H1 (cell line): ENCODE measurements around the gene MYO5B.

ENCODE experiments used
- POLR2A ChIP-seq, 2 experiments: IDR thresholded peaks; 1 replicate in 1 of 2; 2 replicates in 1 of 2; pipeline ENCODE4 v1.6.1; 2011; ENCODE audit warnings: low read depth in 2 of 2, low read length in 2 of 2, mild to moderate bottlenecking in 2 of 2; ENCODE audit errors: control extremely low read depth in 1 of 2
- SAP30 ChIP-seq: fragments of 300-600 bp; sonication (generic); IDR thresholded peaks from 2 replicates; pipeline ENCODE4 v1.7.1; 2012; ENCODE audit warnings: low read length, moderate library complexity, mild to moderate bottlenecking, inconsistent platforms; ENCODE audit not compliant: insufficient read depth, insufficient replicate concordance
- SUZ12 ChIP-seq: fragments of 200-600 bp; sonication (generic); IDR thresholded peaks from 2 replicates; pipeline ENCODE4 v1.6.1; 2012; ENCODE audit warnings: mild to moderate bottlenecking, inconsistent platforms, low read length, moderate library complexity, mixed read lengths
- TEAD4 ChIP-seq: IDR thresholded peaks from 2 replicates; pipeline ENCODE4 v1.6.1; 2012; ENCODE audit warnings: low read depth, low read length, inconsistent platforms, mixed read lengths

- TF ChIP-seq SUZ12 (no peak), SAP30 (no peak), TEAD4 (no peak), POLR2A (IDR thresholded peaks at IDR 0.05; ENCODE audit: control extremely low read depth in 1 of 2, low read depth in 2 of 2, low read length in 2 of 2) (no peak)
Observed at GRCh38 chr18:49813069-49813318, 382.0 kb downstream of the MYO5B start.
